H1 (cell line): ENCODE data around the gene CRYBB3. TPM values are rescaled to one million over a fixed set of nuclear protein-coding genes. Genes with fewer than 3 reads are reported as not detected.

Experiments used
- CTCF ChIA-PET: fragments of 300-600 bp; sonication (Branson Sonifier 250); formaldehyde crosslinking; loops from one replicate; lab custom pipeline; 2021; ENCODE audit not compliant: partially characterized antibody; lab: Charles Lee
- POLR2A ChIA-PET: fragments of 300-600 bp; sonication (Branson Sonifier 250); formaldehyde crosslinking; loops from one replicate; lab custom pipeline; 2021; ENCODE audit warnings: inconsistent platforms; ENCODE audit not compliant: partially characterized antibody; lab: Charles Lee
- DNase-seq, 2 experiments: peaks; one replicate each; pipeline versions ENCODE4 v3.0.0 to v3.0.0-alpha.2; 2010 to 2022; ENCODE audit warnings: low spot score in 2 of 2, low read depth in 1 of 2, mixed read lengths in 1 of 2
- FAIRE-seq: peaks from 2 replicates; lab custom pipeline; 2011; peaks lifted over from hg19 to GRCh38; lab: Jason Lieb, UNC
- H2AFZ ChIP-seq: 2 replicates; pipeline ENCODE4 v1.8.1; 2012; ENCODE audit warnings: low read length, inconsistent platforms
- H2AK5ac ChIP-seq: 2 replicates; pipeline ENCODE4 v1.6.1; 2013; ENCODE audit warnings: low read depth, low read length
- H2BK120ac ChIP-seq: replicated peaks from 2 replicates; pipeline ENCODE3; 2013; ENCODE audit warnings: low read depth, low read length, inconsistent platforms
- H2BK12ac ChIP-seq: 2 replicates; pipeline ENCODE4 v1.6.1; 2013; ENCODE audit warnings: low read depth, low read length
- H2BK15ac ChIP-seq: 2 replicates; pipeline ENCODE4 v1.6.1; 2013; ENCODE audit warnings: low read length
- H2BK20ac ChIP-seq: 2 replicates; pipeline ENCODE4 v1.6.1; 2013; ENCODE audit warnings: low read length
- H2BK5ac ChIP-seq: 2 replicates; pipeline ENCODE4 v1.6.1; 2013; ENCODE audit warnings: low read depth, low read length
- H3K14ac ChIP-seq: 2 replicates; pipeline ENCODE4 v1.6.1; 2013; ENCODE audit warnings: inconsistent platforms; ENCODE audit not compliant: insufficient read length
- H3K18ac ChIP-seq: 2 replicates; pipeline ENCODE4 v1.6.1; 2013; ENCODE audit warnings: low read length; ENCODE audit errors: extremely low read depth
- H3K23ac ChIP-seq: 2 replicates; pipeline ENCODE4 v1.6.1; 2013; ENCODE audit warnings: inconsistent platforms; ENCODE audit not compliant: insufficient read length
- H3K23me2 ChIP-seq: 2 replicates; pipeline ENCODE4 v1.6.1; 2013; ENCODE audit warnings: low read depth, low read length
- H3K27ac ChIP-seq: 2 replicates; pipeline ENCODE4 v1.6.1; 2011; ENCODE audit warnings: low read depth, low read length, inconsistent platforms
- H3K27me3 ChIP-seq, 4 experiments: replicated peaks in 1 of 4; 1 replicate in 1 of 4; 2 replicates in 3 of 4; pipeline versions ENCODE4 v1.6.1 to v1.8.1; 2011 to 2013; ENCODE audit warnings: low read length in 3 of 4, mild to moderate bottlenecking in 3 of 4, inconsistent platforms in 2 of 4, mixed read lengths in 2 of 4, moderate library complexity in 1 of 4; ENCODE audit not compliant: control insufficient read depth in 3 of 4, insufficient read depth in 3 of 4; ENCODE audit errors: extremely low read depth in 1 of 4
- H3K36me3 ChIP-seq, 4 experiments: 2 replicates each; pipeline versions ENCODE4 v1.6.1 to v1.8.1; 2011 to 2013; ENCODE audit warnings: mild to moderate bottlenecking in 4 of 4, low read length in 3 of 4, moderate library complexity in 2 of 4, control low read depth in 1 of 4, inconsistent platforms in 1 of 4; ENCODE audit not compliant: insufficient read depth in 4 of 4, control insufficient read depth in 2 of 4
- H3K4ac ChIP-seq: replicated peaks from 2 replicates; pipeline ENCODE3; 2013; ENCODE audit warnings: low read length, low read depth, mixed read lengths, inconsistent platforms; ENCODE audit not compliant: insufficient read length
- H3K4me1 ChIP-seq, 4 experiments: replicated peaks in 1 of 4; 1 replicate in 1 of 4; 2 replicates in 3 of 4; pipeline versions ENCODE4 v1.6.1 to v1.8.1; 2011 to 2013; ENCODE audit warnings: low read length in 3 of 4, inconsistent platforms in 2 of 4, mixed read lengths in 1 of 4; ENCODE audit not compliant: insufficient read depth in 4 of 4, control insufficient read depth in 3 of 4
- H3K4me2 ChIP-seq, 2 experiments: 2 replicates each; pipeline versions ENCODE4 v1.6.1 to v1.8.1; 2011 to 2013; ENCODE audit warnings: low read depth in 2 of 2, low read length in 2 of 2, control low read depth in 1 of 2, inconsistent platforms in 1 of 2, mild to moderate bottlenecking in 1 of 2; ENCODE audit not compliant: insufficient read depth in 1 of 2
- H3K4me3 ChIP-seq, 4 experiments: fragments of 200-600, 300-600 bp in 1 of 4; sonication (generic), shearing (Covaris generic), sonication (Bioruptor Twin) in 1 of 4; 2 replicates each; pipeline versions ENCODE4 v1.5.1 to v1.8.1; 2011 to 2016; ENCODE audit warnings: low read length in 4 of 4, low read depth in 3 of 4, control low read depth in 2 of 4, inconsistent platforms in 2 of 4, mild to moderate bottlenecking in 2 of 4, mixed read lengths in 1 of 4, moderate library complexity in 1 of 4; ENCODE audit not compliant: insufficient read depth in 2 of 4; ENCODE audit errors: extremely low read depth in 1 of 4
- H3K56ac ChIP-seq: replicated peaks from 2 replicates; pipeline ENCODE3; 2013; ENCODE audit warnings: low read depth, mild to moderate bottlenecking, mixed read lengths, low read length, inconsistent platforms; ENCODE audit not compliant: insufficient read length
- H3K79me1 ChIP-seq: 2 replicates; pipeline ENCODE4 v1.6.1; 2013; ENCODE audit warnings: low read depth, low read length, control low read depth
- H3K79me2 ChIP-seq, 2 experiments: 2 replicates each; pipeline versions ENCODE4 v1.6.1 to v1.8.1; 2012 to 2013; ENCODE audit warnings: low read length in 2 of 2, mild to moderate bottlenecking in 2 of 2, inconsistent platforms in 1 of 2; ENCODE audit not compliant: insufficient read depth in 2 of 2, control insufficient read depth in 1 of 2
- H3K9ac ChIP-seq, 4 experiments: replicated peaks in 1 of 4; 1 replicate in 1 of 4; 2 replicates in 3 of 4; pipeline versions ENCODE4 v1.6.1 to v1.8.1; 2011 to 2013; ENCODE audit warnings: low read depth in 3 of 4, low read length in 3 of 4, control low read depth in 2 of 4, mild to moderate bottlenecking in 2 of 4, moderate library complexity in 2 of 4, inconsistent platforms in 1 of 4; ENCODE audit errors: extremely low read depth in 1 of 4
- H3K9me3 ChIP-seq, 2 experiments: 2 replicates each; pipeline versions ENCODE4 v1.6.1 to v1.8.1; 2012 to 2013; ENCODE audit warnings: mild to moderate bottlenecking in 2 of 2, moderate library complexity in 2 of 2, control low read depth in 1 of 2, inconsistent platforms in 1 of 2, low read depth in 1 of 2, low read length in 1 of 2, mixed read lengths in 1 of 2; ENCODE audit not compliant: insufficient read depth in 2 of 2
- H4K20me1 ChIP-seq, 2 experiments: replicated peaks in 1 of 2; 2 replicates each; pipeline versions ENCODE3 to v1.8.1; 2011 to 2013; ENCODE audit warnings: inconsistent platforms in 2 of 2, low read length in 2 of 2, mild to moderate bottlenecking in 1 of 2; ENCODE audit not compliant: insufficient read depth in 2 of 2, control insufficient read depth in 1 of 2
- H4K5ac ChIP-seq: 2 replicates; pipeline ENCODE4 v1.6.1; 2013; ENCODE audit warnings: low read length, low read depth, mixed read lengths, inconsistent platforms; ENCODE audit not compliant: insufficient read length
- H4K8ac ChIP-seq: 2 replicates; pipeline ENCODE4 v1.8.0; 2013; ENCODE audit warnings: mild to moderate bottlenecking, moderate library complexity, low read length, inconsistent platforms; ENCODE audit not compliant: insufficient read depth; ENCODE audit errors: extremely low read depth
- H4K91ac ChIP-seq: replicated peaks from 2 replicates; pipeline ENCODE3; 2013; ENCODE audit warnings: low read length, mixed read lengths, inconsistent platforms; ENCODE audit not compliant: insufficient read length
- ASH2L ChIP-seq: fragments of 200-600, 300-600 bp; sonication (generic); IDR thresholded peaks from one replicate; pipeline ENCODE4 v1.7.1; 2017; ENCODE audit warnings: low read length
- CBX5 ChIP-seq: fragments of 300-800, 300-1000 bp; sonication (generic); IDR thresholded peaks from 2 replicates; pipeline ENCODE4 v1.7.1; 2016; ENCODE audit warnings: antibody characterized with exemption, low read length, low read depth
- CHD1 ChIP-seq: IDR thresholded peaks from 2 replicates; pipeline ENCODE4 v1.6.1; 2012; ENCODE audit warnings: low read depth, low read length, improper control_type of control experiment
- HDAC2 ChIP-seq, 2 experiments: fragments of 300-600 bp in 1 of 2; sonication (generic) in 1 of 2; IDR thresholded peaks; 2 replicates each; pipeline ENCODE4 v1.6.1; 2011 to 2012; ENCODE audit warnings: low read depth in 2 of 2, low read length in 2 of 2, mild to moderate bottlenecking in 2 of 2, moderate library complexity in 2 of 2, borderline replicate concordance in 1 of 2, inconsistent platforms in 1 of 2
- HDAC6 ChIP-seq: IDR thresholded peaks from one replicate; pipeline ENCODE4 v1.7.1; 2012; ENCODE audit warnings: low read depth, mild to moderate bottlenecking, inconsistent platforms, low read length, moderate library complexity
- JUND ChIP-seq: IDR thresholded peaks from 2 replicates; pipeline ENCODE4 v1.6.1; 2011; ENCODE audit warnings: mild to moderate bottlenecking, improper control_type of control experiment, low read length
- KDM5A ChIP-seq: fragments of 200-600 bp; IDR thresholded peaks from 2 replicates; pipeline ENCODE4 v1.7.1; 2012; ENCODE audit warnings: mild to moderate bottlenecking, low read length, inconsistent platforms, mixed read lengths
- PHF8 ChIP-seq: fragments of 200-600 bp; sonication (generic); conservative IDR thresholded peaks from 2 replicates; pipeline ENCODE4 v1.7.1; 2012; ENCODE audit warnings: low read depth, mild to moderate bottlenecking, inconsistent platforms, low read length, moderate library complexity
- POLR2A ChIP-seq, 2 experiments: IDR thresholded peaks; 1 replicate in 1 of 2; 2 replicates in 1 of 2; pipeline ENCODE4 v1.6.1; 2011; ENCODE audit warnings: low read depth in 2 of 2, low read length in 2 of 2, mild to moderate bottlenecking in 2 of 2; ENCODE audit errors: control extremely low read depth in 1 of 2
- POLR2AphosphoS5 ChIP-seq: IDR thresholded peaks from 2 replicates; pipeline ENCODE4 v1.6.1; 2011; ENCODE audit warnings: low read depth, low read length
- SP1 ChIP-seq: IDR thresholded peaks from 2 replicates; pipeline ENCODE4 v1.6.1; 2011; ENCODE audit warnings: low read depth, low read length
- TCF12 ChIP-seq: IDR thresholded peaks from 2 replicates; pipeline ENCODE4 v1.6.1; 2011; ENCODE audit warnings: low read depth, mild to moderate bottlenecking, low read length
- WGBS, 2 experiments: shearing (Covaris generic) in 1 of 2; methylation state at CpG; one replicate each; pipeline versions ENCODE4 v1.1.6 to v1.1.7; 2013 to 2015; ENCODE audit warnings: low lambda C conversion rate in 2 of 2, mixed read lengths in 2 of 2, inconsistent platforms in 1 of 2, low coverage in 1 of 2, missing lambda C conversion rate in 1 of 2; ENCODE audit not compliant: insufficient replicate concordance in 2 of 2, insufficient coverage in 1 of 2, insufficient read length in 1 of 2; ENCODE audit errors: extremely low coverage in 1 of 2, missing lambda C conversion rate in 1 of 2; 5-methylcytosine and 5-hydroxymethylcytosine counted together
- polyA plus RNA-seq, 7 experiments: library from polyadenylated mRNA; depleted of rRNA in 3 of 7; stranded (reverse) in 5 of 7; unstranded in 2 of 7; fragments of >200 nt in 5 of 7; fragments of 200-250 nt in 2 of 7; gene quantifications; 1 replicate in 5 of 7; 2 replicates in 1 of 7; 4 replicates in 1 of 7; pipeline versions ENCODE4 v1.2.1 to v1.2.3, GENCODE V29; 2011 to 2013; ENCODE audit warnings: missing spikeins in 2 of 7, mixed read lengths in 2 of 7
- total RNA-seq: library from RNA; stranded (reverse); fragmentation: NEBNext Ultra II Directional; extraction: Animal tissue kit (Norgen Biotek cat#: 25700); gene quantifications from 2 replicates; pipeline ENCODE4 v1.2.1, GENCODE V29; 2021

The CRYBB3 gene
- total and polyA plus RNA-seq, 2 of the 8 experiments (the other 6 are each of a cell fraction or from before 2014, with no cell fraction given): 0.44 to 0.58 TPM

- H2BK12ac ChIP-seq: no peak overlapping the region
- ChIA-PET POLR2A (no interaction called here), CTCF (interaction anchor here (0.9 to 2.0 kb wide), 8 partner anchors 10 to 160 kb away, joined by 3 to 10 read pairs (median 4); no protein-coding TSS in a partner anchor)
- no peak overlapping the region for H4K5ac ChIP-seq
- no peak for FAIRE-seq
- WGBS, 2 experiments: 85% methylated on average over 6 of the region's 6 CpGs; no CpG with 5 or more reads in 1 of the 2 experiments
- no peak overlapping the region for H3K27ac ChIP-seq
- H2BK20ac ChIP-seq: no peak overlapping the region
- no peaks in the 10 kb centered on the region for H3K79me1 ChIP-seq
- no peak overlapping the region for H3K4me3 ChIP-seq
- no peak overlapping the region for H2AK5ac ChIP-seq
- H3K4ac ChIP-seq: no peak overlapping the region
- H3K9me3 ChIP-seq: no peaks in the 10 kb centered on the region
- no peak overlapping the region for H3K4me2 ChIP-seq
- no peaks in the 10 kb centered on the region for H3K36me3 ChIP-seq
- no peaks in the 10 kb centered on the region for H3K23me2 ChIP-seq
- no peak overlapping the region for H3K23ac ChIP-seq
- H2BK120ac ChIP-seq: no peak overlapping the region
- DNase-seq: no peak
- 0 out of 2 replicates have a peak overlapping the region, but pooled peaks have one; percentile 5 for H2AFZ ChIP-seq
- TF ChIP-seq POLR2A (IDR thresholded peaks at IDR 0.05; ENCODE audit: control extremely low read depth in 1 of 2, low read depth in 2 of 2, low read length in 2 of 2): no peak
- no peak for TF ChIP-seq HDAC6
- TF ChIP-seq KDM5A: no peak
- no peak for TF ChIP-seq PHF8
- TF ChIP-seq CBX5: no peak
- no peak for TF ChIP-seq TCF12
- no peak for TF ChIP-seq POLR2AphosphoS5
- no peak for TF ChIP-seq HDAC2 (IDR thresholded peaks at IDR 0.05; ENCODE audit: borderline replicate concordance in 1 of 2, low read depth in 2 of 2, low read length in 2 of 2)
- TF ChIP-seq SP1: no peak
- no peak for TF ChIP-seq CHD1
- TF ChIP-seq JUND: no peak
- TF ChIP-seq ASH2L: no peak
- H3K56ac ChIP-seq: no peak overlapping the region
- H4K20me1 ChIP-seq: no peaks in the 10 kb centered on the region
- H4K91ac ChIP-seq: no peak overlapping the region
- H3K9ac ChIP-seq: no peak overlapping the region
- H4K8ac ChIP-seq: no peak overlapping the region
- H3K14ac ChIP-seq: no peak overlapping the region
- H3K4me1 ChIP-seq: no peaks in the 10 kb centered on the region; a peak in 1 of 7 replicates
- no peak overlapping the region for H2BK15ac ChIP-seq
- no peaks in the 10 kb centered on the region for H3K27me3 ChIP-seq
- no peak overlapping the region for H3K18ac ChIP-seq
- H2BK5ac ChIP-seq: no peak overlapping the region
- H3K79me2 ChIP-seq: no peaks in the 10 kb centered on the region
Observed at GRCh38 chr22:25236417-25236816, 36.8 kb downstream of the CRYBB3 start.
